ENCODE measurements around the gene ADGRF4. TPM values are rescaled to one million over a fixed set of nuclear protein-coding genes. Genes with fewer than 3 reads are reported as not detected.

Gene ADGRF4
- total and polyA plus RNA-seq, 2 experiments from 2014 or later, result 4.2 to 7.5 TPM

DNA sequence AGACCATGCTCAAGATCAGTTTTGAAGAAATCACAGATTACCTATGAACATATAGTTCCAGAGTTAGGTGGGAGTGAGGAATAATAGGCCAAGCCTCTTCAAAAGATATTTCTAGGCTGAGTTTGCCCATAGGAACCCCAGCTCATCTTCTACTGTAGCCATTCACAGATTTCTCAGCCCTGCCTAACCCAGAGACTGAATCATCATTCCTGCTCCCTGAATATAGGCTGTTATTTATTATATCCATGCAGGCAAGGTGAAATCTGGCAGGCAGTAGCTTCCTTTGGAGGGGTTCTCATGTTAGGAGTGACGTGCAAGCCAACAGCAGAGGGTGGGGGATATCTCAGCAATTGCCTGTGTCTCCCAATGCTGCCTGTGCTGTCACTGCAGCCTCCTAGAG lies 25.6 kb upstream of the ADGRF4 start:
- DNase-seq (ENCODE audit: low spot score), result no peak
- WGBS (ENCODE audit: low lambda C conversion rate, missing lambda C conversion rate), result 91% methylated on average over 1 of the region's 1 CpG
- H3K4me2 ChIP-seq, result no peak overlapping the region

DNA sequence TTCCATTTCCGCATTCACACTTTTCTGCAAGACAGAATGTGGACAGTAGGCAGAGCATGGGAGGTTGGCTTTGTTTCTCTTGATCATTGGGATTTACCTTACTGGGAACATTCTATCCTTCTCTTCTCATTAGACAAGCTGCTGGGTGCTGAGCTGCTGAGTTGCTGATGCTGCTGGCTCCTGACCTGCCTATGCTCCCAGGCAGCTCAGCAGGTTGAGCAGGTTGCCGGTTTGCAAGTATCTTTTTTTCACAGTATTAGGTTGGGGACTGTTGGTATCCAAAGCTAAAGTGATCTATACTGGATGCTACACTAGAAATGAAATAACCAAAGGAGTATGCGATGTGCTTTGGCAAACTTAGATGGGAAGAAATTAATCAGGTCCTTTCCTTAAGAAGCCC lies 23.7 kb upstream of the ADGRF4 start:
- Histone ChIP-seq H3K4me1 (ENCODE audit: insufficient read depth) (peaks cover 10% of the 10 kb centered on the region), H3K9me3 (ENCODE audit: low read depth) (no peaks in the 10 kb centered on the region), H3K4me2 (no peak overlapping the region), H3K9me2 (replicated peaks; ENCODE audit: insufficient read depth) (no peaks in the 10 kb centered on the region), H3K27me3 (no peaks in the 10 kb centered on the region), H3K79me2 (no peaks in the 10 kb centered on the region), H4K20me1 (ENCODE audit: insufficient read depth, poor library complexity, severe bottlenecking) (no peaks in the 10 kb centered on the region), H2AFZ (no peak overlapping the region), H3K4me3 (no peak overlapping the region), H3K36me3 (replicated peaks; ENCODE audit: insufficient read depth, low read depth) (no peaks in the 10 kb centered on the region), H3K27ac (no peak overlapping the region)
- whole genome bisulfite sequencing (ENCODE audit: low lambda C conversion rate, missing lambda C conversion rate), result 85% methylated on average over 3 of the region's 3 CpGs
- DNase-seq (ENCODE audit: low spot score), result no peak
- TF ChIP-seq CTCF (IDR thresholded peaks at IDR 0.05; ENCODE audit: poor library complexity) (no peak), EZH2phosphoT487 (IDR thresholded peaks at IDR 0.05; ENCODE audit: low read depth, severe bottlenecking, unreplicated experiment) (no peak), EZH2 (IDR thresholded peaks at IDR 0.05; ENCODE audit: borderline replicate concordance) (no peak)

More for the DNA sequence above, 25.6 kb upstream of the ADGRF4 start:
- H3K36me3 ChIP-seq (replicated peaks; ENCODE audit: insufficient read depth, low read depth), result no peaks in the 10 kb centered on the region
- H3K27me3 ChIP-seq, result no peaks in the 10 kb centered on the region
- no peak overlapping the region for H2AFZ ChIP-seq
- peaks cover 14% of the 10 kb centered on the region for H3K4me1 ChIP-seq (ENCODE audit: insufficient read depth)
- H3K27ac ChIP-seq, result no peak overlapping the region
- TF ChIP-seq EZH2 (IDR thresholded peaks at IDR 0.05; ENCODE audit: borderline replicate concordance) (no peak), CTCF (IDR thresholded peaks at IDR 0.05; ENCODE audit: poor library complexity) (no peak), EZH2phosphoT487 (IDR thresholded peaks at IDR 0.05; ENCODE audit: low read depth, severe bottlenecking, unreplicated experiment) (no peak)
- no peaks in the 10 kb centered on the region for H4K20me1 ChIP-seq (ENCODE audit: insufficient read depth, poor library complexity, severe bottlenecking)
- H3K9me2 ChIP-seq (replicated peaks; ENCODE audit: insufficient read depth), result no peaks in the 10 kb centered on the region
- no peak overlapping the region for H3K4me3 ChIP-seq
- H3K9me3 ChIP-seq (ENCODE audit: low read depth), result no peaks in the 10 kb centered on the region
- no peaks in the 10 kb centered on the region for H3K79me2 ChIP-seq

GRCh38 chr6:47677381-47678100 lies 20.8 kb upstream of the ADGRF4 start:
- no peaks in the 10 kb centered on the region for H3K36me3 ChIP-seq (replicated peaks; ENCODE audit: insufficient read depth, low read depth)
- H3K4me2 ChIP-seq, result no peak overlapping the region
- no peak overlapping the region for H3K4me3 ChIP-seq
- no peaks in the 10 kb centered on the region for H3K4me1 ChIP-seq (ENCODE audit: insufficient read depth)
- 83% methylated on average over 4 of the region's 4 CpGs for WGBS (ENCODE audit: low lambda C conversion rate, missing lambda C conversion rate)
- H3K9me3 ChIP-seq (ENCODE audit: low read depth), result no peaks in the 10 kb centered on the region
- H2AFZ ChIP-seq, result no peak overlapping the region
- H3K9me2 ChIP-seq (replicated peaks; ENCODE audit: insufficient read depth), result no peaks in the 10 kb centered on the region
- TF ChIP-seq EZH2phosphoT487 (IDR thresholded peaks at IDR 0.05; ENCODE audit: low read depth, severe bottlenecking, unreplicated experiment), result no peak
- TF ChIP-seq CTCF (IDR thresholded peaks at IDR 0.05; ENCODE audit: poor library complexity), result no peak
- no peak for TF ChIP-seq EZH2 (IDR thresholded peaks at IDR 0.05; ENCODE audit: borderline replicate concordance)
- DNase-seq (ENCODE audit: low spot score), result no peak
- H3K79me2 ChIP-seq, result no peaks in the 10 kb centered on the region
- H3K27me3 ChIP-seq, result no peaks in the 10 kb centered on the region
- H3K27ac ChIP-seq, result no peak overlapping the region
- no peaks in the 10 kb centered on the region for H4K20me1 ChIP-seq (ENCODE audit: insufficient read depth, poor library complexity, severe bottlenecking)
